C4-2B (cell line): Measurements from ENCODE around the gene CHN1.

Experiments
- H3K27ac ChIP-seq: fragments of 450-650 bp; 2 replicates; pipeline ENCODE4 v1.5.1; 2017
- ZFX ChIP-seq: fragments of 450-650 bp; IDR thresholded peaks from 2 replicates; pipeline ENCODE4 v1.6.1; 2017
- TF ChIP-seq, protein P1 (sequence below): fragments of 450-650 bp; conservative IDR thresholded peaks from 2 replicates; pipeline ENCODE4 v1.5.1; 2017; ENCODE audit warnings: mild to moderate bottlenecking

The CHN1 gene

GRCh38 chr2:175035806-175036205, 30.6 kb upstream of the CHN1 start:
- H3K27ac ChIP-seq: no peak overlapping the region
- TF ChIP-seq ZFX: no peak
- TF ChIP-seq, protein P1, sequence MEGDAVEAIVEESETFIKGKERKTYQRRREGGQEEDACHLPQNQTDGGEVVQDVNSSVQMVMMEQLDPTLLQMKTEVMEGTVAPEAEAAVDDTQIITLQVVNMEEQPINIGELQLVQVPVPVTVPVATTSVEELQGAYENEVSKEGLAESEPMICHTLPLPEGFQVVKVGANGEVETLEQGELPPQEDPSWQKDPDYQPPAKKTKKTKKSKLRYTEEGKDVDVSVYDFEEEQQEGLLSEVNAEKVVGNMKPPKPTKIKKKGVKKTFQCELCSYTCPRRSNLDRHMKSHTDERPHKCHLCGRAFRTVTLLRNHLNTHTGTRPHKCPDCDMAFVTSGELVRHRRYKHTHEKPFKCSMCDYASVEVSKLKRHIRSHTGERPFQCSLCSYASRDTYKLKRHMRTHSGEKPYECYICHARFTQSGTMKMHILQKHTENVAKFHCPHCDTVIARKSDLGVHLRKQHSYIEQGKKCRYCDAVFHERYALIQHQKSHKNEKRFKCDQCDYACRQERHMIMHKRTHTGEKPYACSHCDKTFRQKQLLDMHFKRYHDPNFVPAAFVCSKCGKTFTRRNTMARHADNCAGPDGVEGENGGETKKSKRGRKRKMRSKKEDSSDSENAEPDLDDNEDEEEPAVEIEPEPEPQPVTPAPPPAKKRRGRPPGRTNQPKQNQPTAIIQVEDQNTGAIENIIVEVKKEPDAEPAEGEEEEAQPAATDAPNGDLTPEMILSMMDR: no peak

GRCh38 chr2:175034716-175035115, 29.5 kb upstream of the CHN1 start:
- TF ChIP-seq, protein P1: no peak
- no peak for TF ChIP-seq ZFX
- no peak overlapping the region for H3K27ac ChIP-seq

GRCh38 chr2:175030380-175031271, 25.4 kb upstream of the CHN1 start:
- TF ChIP-seq, protein P1: peak; percentile 44
- no peak for TF ChIP-seq ZFX
- H3K27ac ChIP-seq: no peak overlapping the region

DNA sequence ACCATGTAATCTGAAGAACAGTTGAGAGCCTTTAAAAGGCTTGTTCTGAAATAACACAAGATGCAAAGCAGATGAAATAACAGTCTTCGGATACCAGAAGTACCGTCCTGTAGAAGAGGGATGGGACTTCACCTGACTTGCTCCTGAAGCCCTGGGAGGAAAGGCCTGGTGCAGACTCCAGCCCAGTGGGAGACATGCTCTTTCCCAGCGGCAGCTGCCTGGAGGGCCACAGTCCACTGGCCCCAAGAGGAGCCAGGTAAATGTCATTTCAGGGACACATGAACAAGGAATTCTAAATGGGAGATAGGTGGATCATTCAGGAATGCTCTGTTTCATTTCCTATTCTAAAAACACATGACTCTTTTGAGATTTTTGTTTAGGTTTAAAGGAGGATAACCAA, 22.6 kb upstream of the CHN1 start:
- no peak for TF ChIP-seq ZFX
- TF ChIP-seq, protein P1: no peak

DNA sequence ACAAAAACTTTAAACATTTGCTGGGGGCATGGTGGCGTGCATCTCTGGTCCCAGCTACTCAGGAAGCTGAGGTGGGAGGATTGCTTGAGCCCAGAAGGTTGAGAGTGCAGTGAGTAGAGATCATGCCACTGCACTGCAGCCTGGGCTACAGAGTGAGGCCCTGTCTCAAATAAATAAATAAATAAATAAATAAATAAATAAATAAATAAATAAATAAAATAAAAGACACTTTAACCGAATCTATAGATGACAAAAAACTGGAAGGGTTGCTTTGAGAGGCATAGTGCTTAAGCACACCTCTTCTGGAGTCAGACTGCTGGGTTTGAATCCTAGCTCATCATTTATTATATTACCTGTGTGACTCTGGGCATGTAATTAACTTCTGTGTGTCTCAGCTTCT, 21.2 kb upstream of the CHN1 start:
- TF ChIP-seq, protein P1: no peak
- TF ChIP-seq ZFX: no peak
- no peak overlapping the region for H3K27ac ChIP-seq

More for the DNA sequence above, 22.6 kb upstream of the CHN1 start:
- no peak overlapping the region for H3K27ac ChIP-seq

DNA sequence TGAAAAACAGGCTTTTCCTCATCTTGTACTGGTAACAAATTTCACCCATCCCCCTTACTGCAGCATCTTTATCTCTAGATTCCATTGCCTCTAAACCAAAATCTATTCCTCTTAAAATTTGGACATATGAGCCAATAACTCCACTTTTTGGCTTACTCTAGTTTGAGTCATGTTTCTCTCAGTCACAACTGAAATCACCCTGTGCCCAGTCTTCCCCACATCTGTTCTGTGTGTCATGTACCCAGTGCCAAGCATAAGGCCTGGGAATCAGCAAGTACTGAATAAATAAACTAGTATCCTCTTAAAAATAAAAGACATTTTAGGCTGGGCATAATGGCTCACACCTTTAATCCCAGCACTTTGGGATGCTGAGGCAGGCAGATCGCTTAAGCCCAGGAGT, 20.8 kb upstream of the CHN1 start:
- H3K27ac ChIP-seq: no peak overlapping the region
- TF ChIP-seq, protein P1: no peak
- no peak for TF ChIP-seq ZFX

DNA sequence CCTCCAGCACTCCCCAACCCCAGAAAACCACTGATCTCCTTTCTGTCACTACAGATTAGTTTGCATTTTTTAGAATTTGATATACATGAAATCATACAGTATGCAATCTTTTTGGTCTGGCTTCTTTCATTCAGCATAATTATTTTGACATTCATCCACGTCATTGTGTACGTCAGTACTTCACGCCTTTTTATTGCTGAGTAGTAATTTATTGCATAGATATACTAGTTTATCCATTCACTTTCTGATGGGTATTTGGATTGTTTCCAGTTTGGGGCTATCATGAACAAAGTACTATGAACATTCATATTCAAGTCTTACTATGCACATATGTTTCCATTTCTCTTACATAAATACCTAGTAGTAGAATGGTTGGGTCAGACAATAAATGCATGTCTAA, 20.1 kb upstream of the CHN1 start:
- TF ChIP-seq, protein P1: no peak
- no peak for TF ChIP-seq ZFX
- H3K27ac ChIP-seq: no peak overlapping the region
